Measurements from ENCODE around the gene METAP2. TPM values are rescaled to one million over a fixed set of nuclear protein-coding genes. Genes with fewer than 3 reads are reported as not detected.
"Not testable (repeated sequence)": the region's sequence is repeated elsewhere in the genome, so short reads cannot be mapped to it uniquely, and the experiment has no call there.

The METAP2 gene
- total RNA-seq, 1 donor from 2014 or later: 90.6 TPM

DNA sequence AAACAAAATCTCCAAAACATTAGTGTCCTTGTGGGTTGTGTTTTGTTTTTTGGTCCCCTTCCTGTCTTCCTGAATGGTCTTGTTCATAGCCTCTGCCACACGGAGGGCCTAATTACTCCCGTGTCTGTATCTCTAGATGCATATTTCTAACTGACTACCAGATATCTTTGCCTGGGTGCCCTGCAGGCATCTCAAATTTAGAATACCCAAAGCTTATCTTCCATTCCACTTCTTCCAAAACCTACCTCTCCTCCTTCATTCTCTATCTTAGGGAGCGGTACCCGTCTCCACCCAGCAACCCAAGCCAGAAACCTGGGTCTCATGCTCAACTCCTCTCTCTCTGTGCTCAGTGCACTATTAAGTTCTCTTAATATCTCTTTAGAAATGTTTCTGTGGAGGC lies 10.9 kb upstream of the METAP2 start:
- Mint-ChIP-seq H3K27ac (no peak overlapping the region), H3K36me3 (ENCODE audit: insufficient read depth) (peaks cover 1% of the 10 kb centered on the region), H3K4me1 (ENCODE audit: low read depth) (peaks cover 2% of the 10 kb centered on the region), H3K27me3 (no peaks in the 10 kb centered on the region), H3K4me3 (ENCODE audit: low read depth) (no peak overlapping the region), H3K9me3 (ENCODE audit: low read depth) (peaks cover 6% of the 10 kb centered on the region)
- no peak for TF ChIP-seq CTCF (IDR thresholded peaks at IDR 0.05; ENCODE audit: unreplicated experiment)
- DNase-seq (ENCODE audit: low spot score, unreplicated experiment): no peak

- not testable (repeated sequence) for H3K27me3 Mint-ChIP-seq; H3K9me3 Mint-ChIP-seq (ENCODE audit: low read depth); H3K4me1 Mint-ChIP-seq (ENCODE audit: low read depth); H3K36me3 Mint-ChIP-seq (ENCODE audit: insufficient read depth); H3K4me3 Mint-ChIP-seq (ENCODE audit: low read depth); DNase-seq (ENCODE audit: low spot score, unreplicated experiment); H3K27ac Mint-ChIP-seq
These were observed 10.2 kb upstream of the METAP2 start for GRCh38 chr12:95463776-95464175.

DNA sequence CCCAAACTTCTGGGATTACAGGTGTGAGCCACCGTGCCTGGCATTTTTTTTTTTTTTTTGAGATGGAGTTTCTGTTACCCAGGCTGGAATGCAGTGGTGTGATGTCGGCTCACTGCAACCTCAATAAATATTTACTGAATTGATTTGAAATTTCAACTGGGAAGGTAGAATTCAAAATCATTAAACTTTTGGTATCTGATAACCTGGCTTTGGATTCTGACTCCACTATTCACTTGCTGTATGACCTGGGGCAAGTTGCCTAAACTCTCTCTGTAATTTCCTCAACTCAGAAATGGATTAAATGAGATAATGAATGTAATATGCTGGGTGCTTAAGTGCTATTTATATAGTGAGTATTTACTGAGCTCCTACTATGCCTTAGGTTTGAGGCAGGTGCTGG lies 8.7 kb upstream of the METAP2 start:
- no peak for DNase-seq (ENCODE audit: low spot score, unreplicated experiment)
- H3K4me3 Mint-ChIP-seq (ENCODE audit: low read depth): no peak overlapping the region
- H3K27ac Mint-ChIP-seq: no peak overlapping the region
- no peak for TF ChIP-seq CTCF (IDR thresholded peaks at IDR 0.05; ENCODE audit: unreplicated experiment)
- H3K4me1 Mint-ChIP-seq (ENCODE audit: low read depth): peaks cover 2% of the 10 kb centered on the region
- H3K27me3 Mint-ChIP-seq: no peaks in the 10 kb centered on the region
- H3K36me3 Mint-ChIP-seq (ENCODE audit: insufficient read depth): no peaks in the 10 kb centered on the region
- no peaks in the 10 kb centered on the region for H3K9me3 Mint-ChIP-seq (ENCODE audit: low read depth)

GRCh38 chr12:95470300-95470699 lies 3.7 kb upstream of the METAP2 start:
- no peak overlapping the region for H3K27ac Mint-ChIP-seq

DNA sequence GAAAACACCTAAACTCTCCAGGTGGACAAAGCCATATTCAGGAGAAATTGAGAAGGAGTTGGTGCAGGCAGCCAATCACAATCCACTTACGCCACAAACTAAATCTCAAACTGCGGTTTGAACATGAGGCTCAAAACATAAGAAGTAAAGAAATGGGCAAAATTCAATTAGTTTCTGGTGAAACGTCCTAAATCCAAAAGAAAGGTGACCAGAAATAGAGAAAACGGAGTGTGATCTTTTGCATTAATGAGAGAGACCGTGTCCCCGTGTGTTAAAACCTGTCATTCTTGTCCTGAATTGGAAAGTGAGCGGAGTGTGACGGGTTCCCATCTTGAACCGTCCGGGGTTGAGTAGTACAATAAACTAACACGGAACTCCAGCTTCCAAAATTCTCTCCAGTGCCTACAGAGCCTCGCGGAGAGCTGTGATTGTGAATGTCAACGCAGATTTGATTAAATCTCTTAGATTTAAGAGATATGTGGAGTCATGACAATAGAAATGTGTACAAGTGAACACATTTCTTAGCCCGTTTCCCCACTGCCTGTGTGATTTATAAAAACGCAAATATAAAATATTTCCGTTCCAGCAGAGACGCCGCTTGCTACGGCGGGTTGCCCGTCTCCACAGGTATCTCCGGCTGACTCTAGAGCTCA lies 595 bp upstream of the METAP2 start:
- no peak for DNase-seq (ENCODE audit: low spot score, unreplicated experiment)
- Mint-ChIP-seq H3K9me3 (ENCODE audit: low read depth) (no peaks in the 10 kb centered on the region), H3K4me1 (ENCODE audit: low read depth) (peaks cover 16% of the 10 kb centered on the region), H3K27me3 (no peaks in the 10 kb centered on the region), H3K4me3 (ENCODE audit: low read depth) (peak overlapping the region; percentile 99), H3K27ac (peak overlapping the region; percentile 100), H3K36me3 (ENCODE audit: insufficient read depth) (peaks cover 10% of the 10 kb centered on the region)
- TF ChIP-seq CTCF (IDR thresholded peaks at IDR 0.05; ENCODE audit: unreplicated experiment): no peak

More at GRCh38 chr12:95470300-95470699, 3.7 kb upstream of the METAP2 start:
- peaks cover 11% of the 10 kb centered on the region for H3K4me1 Mint-ChIP-seq (ENCODE audit: low read depth)
- no peaks in the 10 kb centered on the region for H3K27me3 Mint-ChIP-seq
- no peak overlapping the region for H3K4me3 Mint-ChIP-seq (ENCODE audit: low read depth)
- no peak for TF ChIP-seq CTCF (IDR thresholded peaks at IDR 0.05; ENCODE audit: unreplicated experiment)
- no peaks in the 10 kb centered on the region for H3K36me3 Mint-ChIP-seq (ENCODE audit: insufficient read depth)
- no peak for DNase-seq (ENCODE audit: low spot score, unreplicated experiment)
- no peaks in the 10 kb centered on the region for H3K9me3 Mint-ChIP-seq (ENCODE audit: low read depth)

DNA sequence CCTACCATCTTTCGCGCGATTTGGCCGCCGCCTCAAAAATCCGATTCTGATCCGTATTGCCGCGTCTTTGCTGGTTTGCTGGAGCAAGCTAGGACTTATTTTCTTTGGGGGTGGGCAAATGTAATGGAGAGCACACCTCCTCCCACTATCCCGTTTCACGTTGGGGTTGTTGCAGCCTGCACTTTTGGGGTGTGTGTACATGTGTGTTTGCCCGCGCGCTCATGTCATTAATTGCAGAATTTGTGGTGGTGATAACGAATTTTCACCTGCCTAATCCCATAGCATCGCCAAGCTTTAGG lies 657 bp downstream of the METAP2 start:
- Mint-ChIP-seq H3K27me3 (no peaks in the 10 kb centered on the region), H3K4me3 (ENCODE audit: low read depth) (peak overlapping the region; percentile 99), H3K4me1 (ENCODE audit: low read depth) (peaks cover 19% of the 10 kb centered on the region), H3K9me3 (ENCODE audit: low read depth) (no peaks in the 10 kb centered on the region), H3K27ac (peak overlapping the region; percentile 100), H3K36me3 (ENCODE audit: insufficient read depth) (peaks cover 18% of the 10 kb centered on the region)
- DNase-seq (ENCODE audit: low spot score, unreplicated experiment): no peak
- TF ChIP-seq CTCF (IDR thresholded peaks at IDR 0.05; ENCODE audit: unreplicated experiment): no peak

Measured in progenitor cell of endocrine pancreas (in vitro differentiated cells).